Osteocyte (in vitro differentiated cells): Measurements from ENCODE around the gene C4orf36. TPM values are rescaled to one million over a fixed set of nuclear protein-coding genes. Genes with fewer than 3 reads are reported as not detected.
"Not testable (repeated sequence)": the region's sequence is repeated elsewhere in the genome, so short reads cannot be mapped to it uniquely, and the experiment has no call there.

Source experiments
- DNase-seq: peaks from one replicate; pipeline ENCODE4 v3.0.0; 2021; ENCODE audit warnings: mixed read lengths; ENCODE audit not compliant: unreplicated experiment; ENCODE audit errors: extremely low spot score
- H3K27ac Mint-ChIP-seq: one replicate; pipeline ENCODE4 v1.8.0; 2021; ENCODE audit warnings: mild to moderate bottlenecking, mixed read lengths; ENCODE audit not compliant: unreplicated experiment
- H3K27me3 Mint-ChIP-seq: one replicate; pipeline ENCODE4 v1.8.0; 2021; ENCODE audit warnings: mixed read lengths; ENCODE audit not compliant: unreplicated experiment
- H3K36me3 Mint-ChIP-seq: one replicate; pipeline ENCODE4 v1.8.0; 2021; ENCODE audit warnings: mixed read lengths; ENCODE audit not compliant: unreplicated experiment
- H3K4me1 Mint-ChIP-seq: one replicate; pipeline ENCODE4 v1.8.0; 2021; ENCODE audit warnings: mixed read lengths; ENCODE audit not compliant: unreplicated experiment
- H3K4me3 Mint-ChIP-seq: one replicate; pipeline ENCODE4 v1.8.0; 2021; ENCODE audit warnings: mild to moderate bottlenecking, moderate library complexity, mixed read lengths; ENCODE audit not compliant: unreplicated experiment
- H3K9me3 Mint-ChIP-seq: one replicate; pipeline ENCODE4 v1.8.0; 2021; ENCODE audit warnings: mixed read lengths; ENCODE audit not compliant: unreplicated experiment
- CTCF ChIP-seq: fragments of 200-600 bp; sonication (generic); IDR thresholded peaks from 2 replicates; pipeline ENCODE4 v1.5.0; 2021; ENCODE audit warnings: antibody characterized with exemption, mild to moderate bottlenecking, moderate library complexity
- total RNA-seq: library from RNA; stranded (reverse); gene quantifications from 2 replicates; pipeline ENCODE4 v1.2.1, GENCODE V29; 2021

Gene C4orf36
- total RNA-seq, 1 donor from 2014 or later: 0.51 TPM

DNA sequence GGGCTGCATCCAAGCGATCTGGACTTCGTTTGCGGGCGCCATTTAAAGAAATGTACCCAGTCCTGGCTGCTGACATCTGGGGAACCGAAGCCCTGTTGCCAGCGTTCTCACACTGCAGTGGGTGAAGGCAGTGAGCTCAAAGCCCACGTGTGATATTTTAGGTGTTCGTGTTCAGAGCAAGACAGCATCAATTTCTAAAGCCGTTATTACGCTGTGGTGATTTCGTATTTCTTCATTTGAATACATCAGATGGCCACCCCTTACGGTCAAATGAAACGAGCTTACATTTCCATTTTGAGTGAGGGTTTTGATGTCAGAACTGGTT is 376 bp upstream of the C4orf36 start:
- H3K27me3 Mint-ChIP-seq: no peaks in the 10 kb centered on the region
- peaks cover 17% of the 10 kb centered on the region for H3K4me1 Mint-ChIP-seq
- H3K36me3 Mint-ChIP-seq: no peaks in the 10 kb centered on the region
- no peak for TF ChIP-seq CTCF
- peak overlapping the region; percentile 62 for H3K27ac Mint-ChIP-seq
- DNase-seq: no peak
- peak overlapping the region; percentile 80 for H3K4me3 Mint-ChIP-seq
- no peaks in the 10 kb centered on the region for H3K9me3 Mint-ChIP-seq

DNA sequence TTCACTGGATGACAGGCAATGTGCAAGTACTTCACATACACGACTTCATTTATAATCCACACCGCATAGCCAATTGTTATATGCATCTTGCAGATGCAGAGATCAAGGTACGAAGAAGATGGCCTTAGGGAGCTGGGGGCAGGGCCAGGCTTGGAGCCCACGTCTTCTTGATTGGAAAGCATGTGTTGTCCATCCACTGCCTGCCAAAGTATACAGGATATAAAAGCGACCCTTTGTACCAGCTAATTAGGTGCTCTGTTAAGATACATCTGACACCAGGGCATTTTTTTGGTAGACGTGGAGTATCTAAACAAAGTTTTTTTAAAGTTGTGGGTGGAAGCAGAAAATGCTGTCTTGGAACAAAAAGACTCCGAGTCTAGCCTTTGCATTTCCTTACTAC is 1.4 kb downstream of the C4orf36 start:
- TF ChIP-seq CTCF: no peak
- H3K36me3 Mint-ChIP-seq: no peaks in the 10 kb centered on the region

GRCh38 chr4:86879641-86880040 is 12.6 kb downstream of the C4orf36 start:
- H3K4me3 Mint-ChIP-seq: no peak overlapping the region
- peaks cover 14% of the 10 kb centered on the region for H3K9me3 Mint-ChIP-seq
- no peak for DNase-seq
- H3K27ac Mint-ChIP-seq: no peak overlapping the region
- H3K36me3 Mint-ChIP-seq: peaks cover 4% of the 10 kb centered on the region
- H3K4me1 Mint-ChIP-seq: peaks cover 25% of the 10 kb centered on the region
- H3K27me3 Mint-ChIP-seq: no peaks in the 10 kb centered on the region
- no peak for TF ChIP-seq CTCF

More for the DNA sequence above, 1.4 kb downstream of the C4orf36 start:
- Mint-ChIP-seq H3K9me3 (no peaks in the 10 kb centered on the region), H3K4me3 (peak overlapping the region; percentile 50), H3K27me3 (no peaks in the 10 kb centered on the region), H3K4me1 (peaks cover 17% of the 10 kb centered on the region), H3K27ac (no peak overlapping the region)
- DNase-seq: no peak

GRCh38 chr4:86878640-86879039 is 13.6 kb downstream of the C4orf36 start:
- peaks cover 10% of the 10 kb centered on the region for H3K9me3 Mint-ChIP-seq
- H3K27ac Mint-ChIP-seq: no peak overlapping the region
- H3K4me1 Mint-ChIP-seq: peaks cover 25% of the 10 kb centered on the region
- TF ChIP-seq CTCF: no peak
- peaks cover 4% of the 10 kb centered on the region for H3K36me3 Mint-ChIP-seq
- H3K27me3 Mint-ChIP-seq: no peaks in the 10 kb centered on the region
- DNase-seq: no peak
- no peak overlapping the region for H3K4me3 Mint-ChIP-seq

DNA sequence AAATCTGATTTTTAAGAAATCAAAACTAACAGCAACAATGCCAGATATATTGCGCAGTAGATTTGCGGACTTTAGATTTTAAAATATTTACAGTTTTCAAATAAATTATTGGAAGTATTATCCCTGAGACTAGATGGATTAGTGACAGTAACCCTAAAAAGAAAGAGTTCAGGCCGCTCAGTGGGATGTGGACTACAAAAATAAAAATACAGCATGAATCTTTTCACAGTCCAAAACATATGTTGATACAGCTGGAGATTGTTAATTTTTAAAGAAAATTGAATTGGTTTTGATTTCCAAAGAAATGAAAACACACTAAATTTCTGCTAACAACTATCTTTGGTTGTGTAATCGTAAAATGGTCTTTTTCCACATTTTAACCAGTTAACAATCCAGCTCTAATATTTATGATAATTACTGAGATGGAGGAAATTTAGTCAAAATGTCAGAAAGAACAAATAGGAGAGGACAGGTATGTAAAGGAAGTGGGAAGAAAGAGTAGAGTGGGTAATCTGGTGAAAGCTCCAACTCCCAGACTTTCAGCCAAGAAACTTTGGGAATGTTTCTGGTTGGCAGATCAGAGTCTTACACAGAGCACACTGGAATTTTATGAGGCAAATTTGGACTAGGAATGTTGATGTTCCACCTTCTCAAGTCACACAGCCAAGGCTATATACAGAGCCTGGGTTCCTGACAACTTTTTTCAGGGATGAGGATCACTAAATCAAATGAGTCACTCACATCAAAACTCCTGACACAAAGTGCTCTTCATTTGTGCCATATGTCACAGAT is 15.1 kb downstream of the C4orf36 start:
- peaks cover 4% of the 10 kb centered on the region for H3K36me3 Mint-ChIP-seq
- peaks cover 10% of the 10 kb centered on the region for H3K9me3 Mint-ChIP-seq
- TF ChIP-seq CTCF: no peak
- peaks cover 24% of the 10 kb centered on the region for H3K4me1 Mint-ChIP-seq
- H3K27me3 Mint-ChIP-seq: peaks cover under 1% of the 10 kb centered on the region
- peak overlapping the region; percentile 85 for H3K27ac Mint-ChIP-seq
- H3K4me3 Mint-ChIP-seq: no peak overlapping the region
- DNase-seq: no peak

GRCh38 chr4:86875436-86875835 is 16.8 kb downstream of the C4orf36 start:
- not testable (repeated sequence) for H3K27me3 Mint-ChIP-seq, DNase-seq, H3K36me3 Mint-ChIP-seq

More at GRCh38 chr4:86875436-86875835, 16.8 kb downstream of the C4orf36 start:
- H3K27ac Mint-ChIP-seq, H3K4me3 Mint-ChIP-seq: not testable (repeated sequence)
- Mint-ChIP-seq H3K4me1 (peaks cover 28% of the 10 kb centered on the region), H3K9me3 (peaks cover 10% of the 10 kb centered on the region)
